WTC11 (cell line): Measurements from ENCODE around the gene WWP2. TPM values are rescaled to one million over a fixed set of nuclear protein-coding genes. Genes with fewer than 3 reads are reported as not detected.

Source experiments
- ATAC-seq: fragments of 200-7000 bp; cut with Tn5 transposase; 2 replicates; pipeline ENCODE4 v1.10.0; 2021; ENCODE audit warnings: mild to moderate bottlenecking, moderate library complexity
- CTCF ChIA-PET: fragments of 300-600 bp; sonication (Branson Sonifier 250); formaldehyde crosslinking; loops from one replicate; lab custom pipeline; 2021; ENCODE audit warnings: antibody characterized with exemption; lab: Charles Lee
- POLR2A ChIA-PET: fragments of 350-600 bp; sonication (Branson Sonifier 250); formaldehyde crosslinking; loops from one replicate; lab custom pipeline; 2021; ENCODE audit warnings: antibody characterized with exemption; lab: Charles Lee
- DNase-seq: peaks from one replicate; pipeline ENCODE4 v3.0.0; 2021; ENCODE audit warnings: low spot score
- H3K27ac Mint-ChIP-seq: 2 replicates; pipeline ENCODE4 v1.8.0; 2021; ENCODE audit warnings: mixed read lengths
- H3K27me3 Mint-ChIP-seq: 2 replicates; pipeline ENCODE4 v1.8.0; 2021; ENCODE audit warnings: low read depth, mild to moderate bottlenecking, moderate library complexity, mixed read lengths
- H3K36me3 Mint-ChIP-seq: 2 replicates; pipeline ENCODE4 v1.8.0; 2021; ENCODE audit warnings: mixed read lengths
- H3K4me1 Mint-ChIP-seq: 2 replicates; pipeline ENCODE4 v1.8.0; 2022; ENCODE audit warnings: mixed read lengths
- H3K4me3 Mint-ChIP-seq: 2 replicates; pipeline ENCODE4 v1.8.0; 2021; ENCODE audit warnings: mild to moderate bottlenecking, moderate library complexity, mixed read lengths
- H3K9me3 Mint-ChIP-seq: 2 replicates; pipeline ENCODE4 v1.8.0; 2021; ENCODE audit warnings: mixed read lengths
- AFF4 ChIP-seq: sonication (generic); formaldehyde crosslinking; IDR thresholded peaks from 2 replicates; pipeline ENCODE4 v1.8.1; 2023; ENCODE audit warnings: mild to moderate bottlenecking, missing genetic modification reagents, borderline replicate concordance
- ESRRA ChIP-seq: sonication (generic); formaldehyde crosslinking; IDR thresholded peaks from 2 replicates; pipeline ENCODE4 v1.8.1; 2022; ENCODE audit warnings: mild to moderate bottlenecking, missing genetic modification reagents, borderline replicate concordance
- FOXJ3 ChIP-seq: sonication (generic); formaldehyde crosslinking; IDR thresholded peaks from 2 replicates; pipeline ENCODE4 v1.9.0; 2021; ENCODE audit warnings: missing genetic modification reagents, mild to moderate bottlenecking, borderline replicate concordance
- FOXP1 ChIP-seq: sonication (generic); formaldehyde crosslinking; IDR thresholded peaks from 2 replicates; pipeline ENCODE4 v1.8.0; 2022; ENCODE audit warnings: missing genetic modification reagents, mild to moderate bottlenecking, moderate library complexity, borderline replicate concordance
- GABPB1 ChIP-seq: sonication (generic); formaldehyde crosslinking; IDR thresholded peaks from 2 replicates; pipeline ENCODE4 v1.8.1; 2023; ENCODE audit warnings: mild to moderate bottlenecking, missing genetic modification reagents
- GRHL2 ChIP-seq: fragments of 250-450 bp; sonication (Bioruptor Pico); IDR thresholded peaks from 2 replicates; pipeline ENCODE4 v1.8.0; 2022; ENCODE audit warnings: mild to moderate bottlenecking, moderate library complexity; ENCODE audit not compliant: insufficient replicate concordance, severe bottlenecking
- HMGA2 ChIP-seq: fragments of 250-450 bp; sonication (Bioruptor Pico); IDR thresholded peaks from 2 replicates; pipeline ENCODE4 v1.4.0; 2021; ENCODE audit warnings: mild to moderate bottlenecking, moderate library complexity
- HMGXB4 ChIP-seq: sonication (generic); formaldehyde crosslinking; IDR thresholded peaks from 2 replicates; pipeline ENCODE4 v1.8.1; 2023; ENCODE audit warnings: mild to moderate bottlenecking, moderate library complexity, missing genetic modification reagents
- IRF2 ChIP-seq: sonication (generic); formaldehyde crosslinking; IDR thresholded peaks from 2 replicates; pipeline ENCODE4 v1.8.0; 2022; ENCODE audit warnings: low read depth, missing genetic modification reagents, borderline replicate concordance
- JUN ChIP-seq: sonication (generic); formaldehyde crosslinking; IDR thresholded peaks from 2 replicates; pipeline ENCODE4 v1.8.0; 2023; ENCODE audit warnings: mild to moderate bottlenecking, missing genetic modification reagents
- NR2C2 ChIP-seq: sonication (generic); formaldehyde crosslinking; IDR thresholded peaks from 2 replicates; pipeline ENCODE4 v1.8.0; 2022; ENCODE audit warnings: mild to moderate bottlenecking, missing genetic modification reagents
- NR3C1 ChIP-seq: sonication (generic); formaldehyde crosslinking; conservative IDR thresholded peaks from 2 replicates; pipeline ENCODE4 v1.8.1; 2023; ENCODE audit warnings: low read depth, mild to moderate bottlenecking, missing genetic modification reagents
- ZMAT4 ChIP-seq: fragments of 250-450 bp; sonication (Bioruptor Pico); IDR thresholded peaks from 2 replicates; pipeline ENCODE4 v1.9.0; 2021; ENCODE audit warnings: mild to moderate bottlenecking
- ZNF317 ChIP-seq: sonication (generic); formaldehyde crosslinking; IDR thresholded peaks from 2 replicates; pipeline ENCODE4 v1.8.1; 2023; ENCODE audit warnings: low read depth, mild to moderate bottlenecking, moderate library complexity, missing genetic modification reagents, borderline replicate concordance
- total RNA-seq: library from RNA; stranded (reverse); gene quantifications from 3 replicates; pipeline ENCODE4 v1.2.3, GENCODE V29; 2021
- TF ChIP-seq, protein P1 (sequence below): sonication (generic); formaldehyde crosslinking; IDR thresholded peaks from 2 replicates; pipeline ENCODE4 v1.8.0; 2022; ENCODE audit warnings: mild to moderate bottlenecking, missing genetic modification reagents
- TF ChIP-seq, protein P2 (sequence below): fragments of 200-600 bp; IDR thresholded peaks from 2 replicates; pipeline ENCODE4 v1.8.0; 2022; ENCODE audit warnings: antibody characterized with exemption
- TF ChIP-seq, protein P3 (sequence below): sonication (generic); formaldehyde crosslinking; IDR thresholded peaks from 2 replicates; pipeline ENCODE4 v1.8.0; 2023; ENCODE audit warnings: missing genetic modification reagents
- TF ChIP-seq, protein P4 (sequence below): sonication (generic); formaldehyde crosslinking; IDR thresholded peaks from 2 replicates; pipeline ENCODE4 v1.8.1; 2023; ENCODE audit warnings: mild to moderate bottlenecking, missing genetic modification reagents
- TF ChIP-seq, protein P5 (sequence below): sonication (generic); formaldehyde crosslinking; IDR thresholded peaks from 2 replicates; pipeline ENCODE4 v1.8.1; 2022; ENCODE audit warnings: low read depth, missing genetic modification reagents, borderline replicate concordance
- TF ChIP-seq, protein P6 (sequence below): sonication (generic); formaldehyde crosslinking; IDR thresholded peaks from 2 replicates; pipeline ENCODE4 v1.8.0; 2022; ENCODE audit warnings: mild to moderate bottlenecking, missing genetic modification reagents

WWP2 gene
- total RNA-seq, 1 experiment from 2014 or later = 39.1 TPM

DNA sequence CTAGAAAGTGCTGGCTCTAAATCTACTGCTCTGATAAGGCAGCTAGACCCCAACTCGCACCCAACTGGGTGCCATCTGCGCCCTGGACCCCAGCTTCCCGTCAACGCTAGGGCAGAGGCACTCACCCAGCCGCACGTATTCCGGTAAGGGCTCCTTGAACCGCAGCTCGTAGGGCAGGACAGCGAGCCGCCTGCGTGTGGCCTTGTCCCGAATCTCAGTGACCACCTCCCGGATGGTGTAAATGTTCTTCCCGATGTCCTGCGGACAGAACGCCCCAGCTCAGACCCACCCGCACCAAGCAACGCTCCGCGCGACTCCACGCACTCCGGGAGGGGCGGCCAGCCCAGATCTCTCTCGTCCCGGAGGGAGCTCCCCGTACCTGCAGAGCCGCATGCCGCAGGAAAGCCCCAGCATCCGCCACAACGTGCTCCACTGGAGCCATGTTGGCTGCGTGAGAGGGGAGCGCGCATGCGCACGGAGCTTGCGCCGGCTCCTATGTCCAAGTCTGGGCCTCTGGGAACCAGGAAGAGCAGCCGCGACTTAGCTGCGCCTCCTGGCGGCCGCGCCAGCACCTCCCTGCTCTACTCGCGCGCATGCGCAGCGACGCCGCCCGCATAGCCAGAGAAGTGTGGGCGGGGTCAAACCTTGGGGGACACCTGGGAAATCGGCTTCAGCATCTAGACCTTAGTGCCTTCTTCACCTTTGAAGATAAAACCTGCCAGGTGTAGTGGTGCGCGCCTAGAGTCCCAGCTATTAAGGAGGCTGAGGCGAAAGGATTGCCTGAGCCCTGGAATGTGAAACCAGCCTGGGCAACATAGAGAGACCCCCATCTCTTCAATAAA is 7.4 kb upstream of the WWP2 start, which contains the start of gene NOB1 (continued):
- TF ChIP-seq HMGXB4 (peak; percentile 82), GRHL2 (CRISPR knock-in tag) (no peak), ZNF317 (CRISPR knock-in tag) (no peak), ESRRA (CRISPR knock-in tag) (0 out of 2 replicates have a peak, but pooled peaks have one; percentile 42), JUN (CRISPR knock-in tag) (peak; percentile 62), FOXP1 (peak; percentile 84; the same call in 1 of the 2 replicates), GABPB1 (CRISPR knock-in tag) (peak; percentile 81; the same call in 1 of the 2 replicates)
- TF ChIP-seq, protein P1, sequence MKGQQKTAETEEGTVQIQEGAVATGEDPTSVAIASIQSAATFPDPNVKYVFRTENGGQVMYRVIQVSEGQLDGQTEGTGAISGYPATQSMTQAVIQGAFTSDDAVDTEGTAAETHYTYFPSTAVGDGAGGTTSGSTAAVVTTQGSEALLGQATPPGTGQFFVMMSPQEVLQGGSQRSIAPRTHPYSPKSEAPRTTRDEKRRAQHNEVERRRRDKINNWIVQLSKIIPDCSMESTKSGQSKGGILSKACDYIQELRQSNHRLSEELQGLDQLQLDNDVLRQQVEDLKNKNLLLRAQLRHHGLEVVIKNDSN (CRISPR knock-in tag) = peak; percentile 72; the same call in 1 of the 2 replicates
- TF ChIP-seq, protein P2, sequence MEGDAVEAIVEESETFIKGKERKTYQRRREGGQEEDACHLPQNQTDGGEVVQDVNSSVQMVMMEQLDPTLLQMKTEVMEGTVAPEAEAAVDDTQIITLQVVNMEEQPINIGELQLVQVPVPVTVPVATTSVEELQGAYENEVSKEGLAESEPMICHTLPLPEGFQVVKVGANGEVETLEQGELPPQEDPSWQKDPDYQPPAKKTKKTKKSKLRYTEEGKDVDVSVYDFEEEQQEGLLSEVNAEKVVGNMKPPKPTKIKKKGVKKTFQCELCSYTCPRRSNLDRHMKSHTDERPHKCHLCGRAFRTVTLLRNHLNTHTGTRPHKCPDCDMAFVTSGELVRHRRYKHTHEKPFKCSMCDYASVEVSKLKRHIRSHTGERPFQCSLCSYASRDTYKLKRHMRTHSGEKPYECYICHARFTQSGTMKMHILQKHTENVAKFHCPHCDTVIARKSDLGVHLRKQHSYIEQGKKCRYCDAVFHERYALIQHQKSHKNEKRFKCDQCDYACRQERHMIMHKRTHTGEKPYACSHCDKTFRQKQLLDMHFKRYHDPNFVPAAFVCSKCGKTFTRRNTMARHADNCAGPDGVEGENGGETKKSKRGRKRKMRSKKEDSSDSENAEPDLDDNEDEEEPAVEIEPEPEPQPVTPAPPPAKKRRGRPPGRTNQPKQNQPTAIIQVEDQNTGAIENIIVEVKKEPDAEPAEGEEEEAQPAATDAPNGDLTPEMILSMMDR = peak; percentile 94
- TF ChIP-seq, protein P3, sequence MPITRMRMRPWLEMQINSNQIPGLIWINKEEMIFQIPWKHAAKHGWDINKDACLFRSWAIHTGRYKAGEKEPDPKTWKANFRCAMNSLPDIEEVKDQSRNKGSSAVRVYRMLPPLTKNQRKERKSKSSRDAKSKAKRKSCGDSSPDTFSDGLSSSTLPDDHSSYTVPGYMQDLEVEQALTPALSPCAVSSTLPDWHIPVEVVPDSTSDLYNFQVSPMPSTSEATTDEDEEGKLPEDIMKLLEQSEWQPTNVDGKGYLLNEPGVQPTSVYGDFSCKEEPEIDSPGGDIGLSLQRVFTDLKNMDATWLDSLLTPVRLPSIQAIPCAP (CRISPR knock-in tag) = peak; percentile 34; the same call in 1 of the 2 replicates
- TF ChIP-seq, protein P4, sequence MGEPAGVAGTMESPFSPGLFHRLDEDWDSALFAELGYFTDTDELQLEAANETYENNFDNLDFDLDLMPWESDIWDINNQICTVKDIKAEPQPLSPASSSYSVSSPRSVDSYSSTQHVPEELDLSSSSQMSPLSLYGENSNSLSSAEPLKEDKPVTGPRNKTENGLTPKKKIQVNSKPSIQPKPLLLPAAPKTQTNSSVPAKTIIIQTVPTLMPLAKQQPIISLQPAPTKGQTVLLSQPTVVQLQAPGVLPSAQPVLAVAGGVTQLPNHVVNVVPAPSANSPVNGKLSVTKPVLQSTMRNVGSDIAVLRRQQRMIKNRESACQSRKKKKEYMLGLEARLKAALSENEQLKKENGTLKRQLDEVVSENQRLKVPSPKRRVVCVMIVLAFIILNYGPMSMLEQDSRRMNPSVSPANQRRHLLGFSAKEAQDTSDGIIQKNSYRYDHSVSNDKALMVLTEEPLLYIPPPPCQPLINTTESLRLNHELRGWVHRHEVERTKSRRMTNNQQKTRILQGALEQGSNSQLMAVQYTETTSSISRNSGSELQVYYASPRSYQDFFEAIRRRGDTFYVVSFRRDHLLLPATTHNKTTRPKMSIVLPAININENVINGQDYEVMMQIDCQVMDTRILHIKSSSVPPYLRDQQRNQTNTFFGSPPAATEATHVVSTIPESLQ (CRISPR knock-in tag) = no peak

DNA sequence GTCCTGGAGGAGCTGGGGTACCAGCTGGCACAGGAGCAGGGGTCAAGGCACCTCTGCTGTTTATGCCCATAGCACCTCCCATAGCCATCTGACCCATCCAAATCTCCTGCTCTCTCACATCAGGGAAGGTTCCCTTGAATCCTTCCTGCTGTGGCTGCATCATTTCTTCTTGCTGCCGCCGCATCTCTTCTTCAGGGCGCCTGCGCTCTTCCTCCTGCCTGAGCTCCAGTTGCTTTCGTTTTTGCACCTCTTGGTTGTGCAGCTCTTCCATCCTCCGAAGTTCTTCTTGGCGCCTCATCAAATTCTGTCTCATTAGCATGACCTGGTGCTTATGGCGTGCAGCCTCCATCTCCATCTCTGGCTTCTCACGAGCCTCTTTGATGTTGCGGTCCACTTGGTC is 5.4 kb upstream of the WWP2 start:
- CTCF ChIA-PET = no interaction called here
- ATAC-seq (no peak), DNase-seq (no peak)
- Mint-ChIP-seq H3K9me3 (no peaks in the 10 kb centered on the region), H3K4me1 (peaks cover 11% of the 10 kb centered on the region), H3K27ac (no peak overlapping the region), H3K36me3 (peaks cover 17% of the 10 kb centered on the region), H3K27me3 (peaks cover 38% of the 10 kb centered on the region), H3K4me3 (no peak overlapping the region)
- POLR2A ChIA-PET = interaction anchor here (0.6 kb wide), 1 partner anchor 51 kb away, joined by 5 read pairs; no protein-coding TSS in a partner anchor
- TF ChIP-seq HMGA2 (no peak), FOXJ3 (CRISPR knock-in tag) (no peak), AFF4 (CRISPR knock-in tag) (no peak), IRF2 (CRISPR knock-in tag) (no peak), NR2C2 (CRISPR knock-in tag) (no peak), ZMAT4 (no peak), NR3C1 (CRISPR knock-in tag) (no peak)
- TF ChIP-seq, protein P5, sequence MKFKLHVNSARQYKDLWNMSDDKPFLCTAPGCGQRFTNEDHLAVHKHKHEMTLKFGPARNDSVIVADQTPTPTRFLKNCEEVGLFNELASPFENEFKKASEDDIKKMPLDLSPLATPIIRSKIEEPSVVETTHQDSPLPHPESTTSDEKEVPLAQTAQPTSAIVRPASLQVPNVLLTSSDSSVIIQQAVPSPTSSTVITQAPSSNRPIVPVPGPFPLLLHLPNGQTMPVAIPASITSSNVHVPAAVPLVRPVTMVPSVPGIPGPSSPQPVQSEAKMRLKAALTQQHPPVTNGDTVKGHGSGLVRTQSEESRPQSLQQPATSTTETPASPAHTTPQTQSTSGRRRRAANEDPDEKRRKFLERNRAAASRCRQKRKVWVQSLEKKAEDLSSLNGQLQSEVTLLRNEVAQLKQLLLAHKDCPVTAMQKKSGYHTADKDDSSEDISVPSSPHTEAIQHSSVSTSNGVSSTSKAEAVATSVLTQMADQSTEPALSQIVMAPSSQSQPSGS (CRISPR knock-in tag) = no peak
- TF ChIP-seq, protein P6, sequence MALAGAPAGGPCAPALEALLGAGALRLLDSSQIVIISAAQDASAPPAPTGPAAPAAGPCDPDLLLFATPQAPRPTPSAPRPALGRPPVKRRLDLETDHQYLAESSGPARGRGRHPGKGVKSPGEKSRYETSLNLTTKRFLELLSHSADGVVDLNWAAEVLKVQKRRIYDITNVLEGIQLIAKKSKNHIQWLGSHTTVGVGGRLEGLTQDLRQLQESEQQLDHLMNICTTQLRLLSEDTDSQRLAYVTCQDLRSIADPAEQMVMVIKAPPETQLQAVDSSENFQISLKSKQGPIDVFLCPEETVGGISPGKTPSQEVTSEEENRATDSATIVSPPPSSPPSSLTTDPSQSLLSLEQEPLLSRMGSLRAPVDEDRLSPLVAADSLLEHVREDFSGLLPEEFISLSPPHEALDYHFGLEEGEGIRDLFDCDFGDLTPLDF = no peak
